HEK293T (cell line): ENCODE results near the gene COL20A1.

Source experiments
- BHLHE40 ChIP-seq: fragments of 450-650 bp; IDR thresholded peaks from 2 replicates; pipeline ENCODE4 v1.6.1; 2016; ENCODE audit warnings: mild to moderate bottlenecking, moderate library complexity, borderline replicate concordance
- CTBP1 ChIP-seq: fragments of 450-650 bp; IDR thresholded peaks from 2 replicates; pipeline ENCODE4 v1.6.1; 2016; ENCODE audit warnings: borderline replicate concordance
- ELF4 ChIP-seq: fragments of 450-650 bp; IDR thresholded peaks from 2 replicates; pipeline ENCODE4 v1.6.1; 2017; ENCODE audit warnings: antibody characterized with exemption
- FOXA1 ChIP-seq: fragments of 450-650 bp; IDR thresholded peaks from 2 replicates; pipeline ENCODE4 v1.6.1; 2016; ENCODE audit warnings: mild to moderate bottlenecking
- FOXK2 ChIP-seq: fragments of 450-650 bp; IDR thresholded peaks from 2 replicates; pipeline ENCODE4 v1.6.1; 2016; ENCODE audit warnings: mild to moderate bottlenecking
- FOXM1 ChIP-seq: fragments of 450-650 bp; IDR thresholded peaks from 2 replicates; pipeline ENCODE4 v1.6.1; 2017; ENCODE audit warnings: mild to moderate bottlenecking, borderline replicate concordance
- HDGF ChIP-seq: fragments of 450-650 bp; IDR thresholded peaks from 2 replicates; pipeline ENCODE4 v1.6.1; 2017; ENCODE audit warnings: antibody characterized with exemption, borderline replicate concordance
- L3MBTL2 ChIP-seq: fragments of 450-650 bp; conservative IDR thresholded peaks from 2 replicates; pipeline ENCODE4 v1.6.1; 2016; ENCODE audit warnings: mild to moderate bottlenecking
- LEF1 ChIP-seq: fragments of 450-650 bp; IDR thresholded peaks from 2 replicates; pipeline ENCODE4 v1.6.1; 2017; ENCODE audit warnings: mild to moderate bottlenecking, borderline replicate concordance
- PKNOX1 ChIP-seq: fragments of 450-650 bp; IDR thresholded peaks from 2 replicates; pipeline ENCODE4 v1.6.1; 2016
- SP1 ChIP-seq: fragments of 450-650 bp; IDR thresholded peaks from 2 replicates; pipeline ENCODE4 v1.6.1; 2017
- TARDBP ChIP-seq: fragments of 450-650 bp; IDR thresholded peaks from 2 replicates; pipeline ENCODE4 v1.6.1; 2016

GRCh38 chr20:63329331-63330083 lies 36.5 kb downstream of the COL20A1 start:
- TF ChIP-seq CTBP1 (no peak), L3MBTL2 (no peak), SP1 (no peak), TARDBP (no peak), FOXA1 (no peak), HDGF (no peak), BHLHE40 (no peak), FOXM1 (no peak), ELF4 (no peak), LEF1 (no peak), PKNOX1 (no peak), FOXK2 (no peak)
